DMS114 treated with DMSO at 0.1 percent for 48 hours (cell line): Measurements from ENCODE around the gene RFX7.

Experiments
- DNase-seq: peaks from one replicate; lab custom pipeline; 2025; ENCODE audit not compliant: unreplicated experiment; lab: John Stamatoyannopoulos, UW

Gene RFX7

GRCh38 chr15:56244811-56245576, 1.3 kb upstream of the RFX7 start:
- peak; percentile 44 for DNase-seq

GRCh38 chr15:56244038-56244810, 545 bp upstream of the RFX7 start:
- peak; percentile 79 for DNase-seq

DNA sequence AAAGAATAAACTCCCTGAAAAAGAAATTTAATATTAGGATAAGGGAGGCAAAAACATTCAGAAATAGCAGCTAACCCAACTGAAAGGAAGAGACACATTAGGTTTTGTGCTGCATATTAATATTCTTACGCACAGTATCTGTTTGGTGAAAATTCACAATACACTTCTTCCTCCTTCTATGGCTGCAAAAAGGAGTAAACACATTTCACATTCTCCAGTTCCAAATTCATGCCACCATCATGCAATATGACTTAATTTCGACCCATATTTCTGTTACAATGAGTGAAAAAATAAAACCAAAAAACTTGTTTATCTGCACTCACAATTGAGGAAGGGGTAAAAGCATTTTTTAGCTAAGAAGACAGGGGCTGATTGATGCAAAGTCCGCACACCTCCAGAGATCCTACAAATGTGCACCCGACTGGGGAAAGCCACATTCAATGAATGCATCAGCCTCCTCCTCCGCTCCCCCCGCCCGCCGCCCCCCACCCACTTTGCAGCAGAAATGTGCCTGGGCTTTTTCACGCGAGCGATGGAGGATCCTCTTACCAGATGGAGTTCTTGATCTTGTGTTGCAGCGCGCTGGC, 1.0 kb downstream of the RFX7 start:
- DNase-seq: no peak

DNA sequence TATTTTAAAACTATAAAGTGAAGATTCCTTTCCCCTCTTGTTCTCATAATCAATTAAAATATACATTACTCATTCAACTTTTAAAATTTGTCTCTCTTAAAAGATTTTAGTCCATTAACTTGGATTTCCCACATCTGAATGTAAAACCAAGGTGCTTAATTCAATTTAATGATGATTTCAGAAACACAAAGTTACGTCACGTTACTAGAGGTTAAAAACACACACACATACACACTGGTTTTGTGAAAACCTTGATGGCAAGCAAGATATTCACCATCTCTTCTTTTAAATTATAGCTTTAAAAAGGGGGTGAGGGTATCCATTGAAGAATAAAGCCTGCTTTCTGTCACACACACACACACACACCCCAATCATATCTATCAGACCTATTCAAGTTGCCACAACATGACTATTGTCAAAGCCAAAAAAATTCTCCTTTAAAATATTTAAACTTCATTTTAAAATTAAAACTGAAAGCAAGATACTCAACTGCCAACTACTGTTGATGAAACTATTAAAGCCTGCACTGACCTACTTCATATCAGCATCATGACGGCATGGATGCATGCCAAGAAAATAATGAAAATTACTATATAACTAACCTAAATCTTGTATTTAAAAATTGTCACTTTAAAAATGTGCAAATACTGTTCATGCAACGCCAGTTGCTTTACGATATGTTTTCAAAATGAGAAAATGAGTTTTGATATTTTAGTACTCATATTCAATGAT, 2.1 kb downstream of the RFX7 start:
- DNase-seq: no peak

- DNase-seq: no peak
Observed at GRCh38 chr15:56240390-56240789, 3.3 kb downstream of the RFX7 start.

DNA sequence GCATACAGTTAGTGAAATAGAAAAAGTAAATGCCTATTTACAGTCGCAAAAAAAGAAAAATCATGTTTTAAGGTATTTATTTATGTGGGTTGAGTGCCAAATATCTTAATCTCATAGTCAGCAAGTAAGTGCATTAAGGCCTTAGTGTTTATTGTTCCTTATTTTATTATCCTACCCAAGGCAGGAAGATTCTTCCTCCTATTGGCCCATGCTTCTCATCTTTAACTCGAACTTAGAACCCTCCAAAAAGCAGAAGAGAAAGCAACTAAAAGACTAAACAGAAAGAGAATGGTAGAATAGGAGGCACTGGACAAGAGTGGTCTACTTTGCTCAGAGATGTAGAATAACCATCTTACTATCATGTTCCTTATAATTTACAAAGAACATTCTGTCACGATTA, 7.5 kb downstream of the RFX7 start:
- no peak for DNase-seq

DNA sequence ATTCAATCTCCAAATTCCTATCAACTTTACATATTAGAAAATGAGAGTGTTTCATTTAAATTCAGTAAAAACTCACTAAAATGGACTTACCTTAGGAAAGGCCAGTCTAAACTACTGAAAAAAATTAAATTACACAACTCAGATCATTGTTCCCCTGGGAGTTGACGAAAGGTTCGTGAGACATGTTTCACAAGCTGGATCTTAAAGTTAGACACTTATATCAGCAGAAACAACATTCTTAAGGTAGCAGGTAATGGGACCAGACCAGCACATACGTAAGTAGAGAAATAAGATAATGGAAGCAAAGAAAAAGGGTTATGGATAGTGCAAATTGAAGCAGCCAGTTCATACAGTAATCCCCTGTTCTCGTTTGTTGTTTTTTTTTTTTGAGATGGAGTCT, 8.9 kb downstream of the RFX7 start:
- DNase-seq: no peak

DNA sequence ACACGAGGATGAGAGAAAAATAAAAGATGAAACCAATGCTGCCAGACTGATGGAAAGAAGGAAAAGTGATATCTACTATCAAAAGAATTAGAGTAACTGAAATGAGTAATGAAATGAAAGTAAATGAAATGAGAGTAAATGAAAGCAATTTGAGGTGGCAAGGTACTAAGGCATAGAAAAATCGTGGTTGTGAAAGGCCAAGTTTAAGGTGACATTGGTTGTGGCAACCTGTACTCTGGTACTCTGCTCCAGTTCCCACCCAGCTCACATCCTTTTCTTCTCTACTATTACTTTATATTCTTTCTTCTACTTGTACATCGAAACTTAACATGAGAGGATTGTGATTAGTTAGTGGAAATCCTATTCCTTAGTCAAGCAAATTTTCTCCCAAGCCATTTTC, 10.1 kb downstream of the RFX7 start:
- no peak for DNase-seq

DNA sequence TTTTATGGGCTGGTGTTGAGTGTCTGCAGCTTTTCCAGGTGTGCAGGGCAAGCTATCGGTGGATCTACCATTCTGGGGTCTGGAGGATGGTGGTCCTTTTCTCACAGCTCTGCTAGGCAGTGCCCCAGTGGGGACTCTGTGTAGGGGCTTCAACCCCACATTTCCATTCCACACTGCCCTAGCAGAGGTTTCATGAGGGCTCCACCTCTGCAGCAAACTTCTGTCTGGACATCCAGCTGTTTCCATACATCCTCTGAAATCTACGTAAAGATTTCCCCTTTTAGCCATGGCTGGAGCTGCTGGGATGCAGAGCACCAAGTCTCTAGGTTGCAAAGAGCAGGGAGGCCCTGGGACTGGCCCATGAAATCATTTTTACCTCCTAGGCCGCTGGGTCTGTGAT, 11.6 kb downstream of the RFX7 start:
- no peak for DNase-seq

DNA sequence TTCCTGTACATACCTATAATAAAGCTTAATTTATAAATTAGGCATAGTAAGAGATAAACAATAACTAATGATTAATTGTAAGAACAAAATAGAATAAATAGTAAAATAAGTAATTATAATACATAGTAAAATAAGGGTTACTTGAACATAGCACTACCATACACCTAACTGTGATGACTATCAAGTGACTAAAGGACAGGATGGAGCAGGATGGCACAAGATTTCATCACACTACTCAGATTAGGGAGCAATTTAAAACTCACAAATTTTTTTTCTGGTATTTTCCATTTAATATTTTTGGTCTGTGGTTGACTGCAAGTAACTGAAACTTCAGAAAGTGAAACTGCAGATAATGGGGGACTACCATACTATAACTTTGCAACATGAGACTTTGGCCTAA, 14.8 kb downstream of the RFX7 start:
- no peak for DNase-seq

GRCh38 chr15:56228352-56228751, 15.3 kb downstream of the RFX7 start:
- DNase-seq: no peak

- DNase-seq: no peak
Observed at GRCh38 chr15:56227780-56228179, 15.9 kb downstream of the RFX7 start.

GRCh38 chr15:56227306-56227705, 16.4 kb downstream of the RFX7 start:
- no peak for DNase-seq

DNA sequence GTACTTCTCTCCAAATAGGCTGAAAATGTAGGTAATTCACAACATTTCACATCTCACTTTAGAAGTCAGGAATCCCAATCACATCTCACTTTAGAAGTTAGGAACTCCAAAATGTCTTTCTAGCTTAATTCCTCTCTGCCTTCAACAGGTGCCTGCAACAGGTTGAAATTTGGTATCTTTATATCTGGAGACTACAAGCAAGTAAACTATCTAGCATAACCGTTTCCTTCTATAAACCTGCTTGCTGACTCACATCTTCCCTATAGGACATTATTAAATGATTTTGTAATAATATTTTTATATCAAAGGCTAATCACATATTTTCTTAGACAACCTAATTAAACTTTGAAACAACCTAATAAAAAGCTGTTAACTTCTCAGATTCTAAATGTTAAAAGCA, 18.2 kb downstream of the RFX7 start:
- no peak for DNase-seq

GRCh38 chr15:56222302-56222701, 21.4 kb downstream of the RFX7 start:
- no peak for DNase-seq

GRCh38 chr15:56217341-56217740, 26.3 kb downstream of the RFX7 start:
- no peak for DNase-seq

DNA sequence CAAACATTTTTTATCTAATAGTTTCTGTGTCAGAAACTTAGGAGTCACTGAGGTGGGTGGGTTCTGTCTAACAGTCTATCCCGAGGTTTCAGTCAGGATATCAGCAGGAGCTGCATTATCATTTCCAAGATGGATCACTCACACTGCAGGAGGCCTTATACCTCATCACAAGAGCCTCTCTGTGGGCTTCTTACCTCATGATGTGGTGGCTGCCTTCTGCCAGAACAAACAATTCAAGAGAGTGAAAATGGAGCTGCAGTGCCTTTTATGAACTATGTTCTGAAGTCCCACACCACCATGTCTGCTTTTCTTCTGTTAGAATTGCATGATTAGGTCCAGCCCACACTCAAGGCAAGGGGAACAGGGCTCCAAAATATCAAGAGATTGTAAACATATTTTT, 27.9 kb downstream of the RFX7 start:
- no peak for DNase-seq

DNA sequence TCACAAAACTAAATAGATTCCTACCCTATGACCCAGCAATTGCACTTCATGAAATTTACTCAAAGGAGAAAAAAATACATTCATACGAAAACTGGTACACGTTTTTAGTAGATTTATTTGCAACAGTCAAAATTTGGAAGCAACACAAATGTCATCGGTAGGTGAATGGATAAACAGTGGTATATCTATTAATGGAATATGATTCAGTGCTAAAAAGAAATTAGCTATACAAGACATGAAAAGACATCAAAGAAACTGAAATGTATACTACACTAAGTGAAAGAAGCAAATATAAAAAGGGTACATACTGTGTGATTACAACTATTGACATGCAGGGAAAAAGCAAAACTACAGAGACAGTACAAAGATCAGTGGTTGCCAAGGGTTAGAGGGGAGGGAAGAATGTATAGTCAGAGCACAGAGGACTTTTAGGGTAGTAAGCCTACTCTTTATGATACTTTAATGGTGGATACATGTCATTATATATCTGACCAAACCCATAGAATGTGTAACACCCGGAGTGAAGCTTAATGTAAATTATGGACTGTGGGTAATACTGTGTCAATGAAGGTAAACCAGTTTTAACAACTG, 31.6 kb downstream of the RFX7 start:
- no peak for DNase-seq

DNA sequence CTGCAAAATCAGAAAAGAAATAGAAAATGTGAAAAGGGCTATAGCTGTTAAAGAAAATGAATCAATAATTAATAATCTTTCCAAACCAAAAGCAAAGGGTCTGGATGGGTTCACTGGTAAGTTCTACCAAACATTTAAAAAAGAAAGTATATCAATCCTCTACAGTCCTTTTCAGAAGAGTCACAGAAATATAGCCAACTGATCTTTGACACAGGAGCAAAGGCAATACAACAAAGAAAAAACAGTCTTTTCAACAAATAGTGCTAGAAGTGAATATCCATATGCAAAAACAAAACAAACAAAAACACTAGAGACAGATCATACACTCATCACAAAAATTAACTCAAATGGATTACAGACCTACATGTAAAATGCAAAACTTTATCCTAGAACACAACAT, 32.6 kb downstream of the RFX7 start:
- no peak for DNase-seq

DNA sequence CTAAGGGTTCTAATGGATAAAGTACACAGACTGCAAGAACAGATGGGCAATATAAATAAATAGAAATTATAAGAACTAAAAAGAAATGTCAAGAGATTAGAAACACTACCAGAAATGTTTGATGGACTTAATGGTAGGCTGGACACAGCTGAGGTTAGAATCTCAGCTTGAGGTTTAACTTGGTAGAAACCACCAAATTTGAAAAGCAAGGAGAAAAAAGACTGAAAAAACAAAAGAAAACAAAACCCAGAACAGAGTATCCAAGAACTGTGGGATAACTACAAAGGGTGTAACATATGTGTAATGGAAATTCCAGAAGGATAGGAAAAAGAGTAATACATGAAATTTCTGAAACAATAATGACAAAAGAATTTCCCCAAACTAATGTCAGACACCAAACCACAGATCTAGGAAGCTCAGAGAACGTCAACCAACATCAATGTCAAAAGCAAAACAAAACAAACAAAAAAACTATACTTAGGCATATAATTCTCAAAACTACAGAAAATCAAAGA, 35.0 kb downstream of the RFX7 start:
- DNase-seq: no peak

DNA sequence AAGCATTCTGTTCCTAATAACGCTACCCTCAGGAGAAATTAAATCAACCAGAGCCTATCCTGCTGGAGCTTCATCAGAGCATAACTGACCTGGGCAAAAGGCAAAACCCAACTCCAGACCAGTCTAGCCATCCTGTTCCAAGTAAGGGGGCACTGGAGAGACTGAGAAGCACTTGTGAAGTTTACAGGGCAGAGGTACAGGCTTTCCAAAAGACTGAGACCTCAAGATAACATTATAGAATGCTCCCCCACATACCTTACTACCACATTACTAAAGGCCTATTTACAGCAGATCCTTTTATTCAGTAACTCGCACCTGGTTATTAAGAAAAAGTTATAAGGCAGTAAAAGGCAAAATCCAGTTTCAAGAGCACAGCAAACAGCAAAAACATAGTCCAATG, 35.5 kb downstream of the RFX7 start:
- DNase-seq: no peak
